Stimulated activated CD8-positive, alpha-beta memory T cell treated with anti-CD3 and anti-CD28 coated beads, Interleukin-12 subunit alpha, Interleukin-12 subunit beta, amount 100 ng/mL, for 24 hours (primary cell): ENCODE results near the gene OR7G3.

Experiments
- DNase-seq: peaks from one replicate; pipeline ENCODE4 v3.0.0-alpha.2; 2020; ENCODE audit errors: extremely low read depth

Gene OR7G3

DNA sequence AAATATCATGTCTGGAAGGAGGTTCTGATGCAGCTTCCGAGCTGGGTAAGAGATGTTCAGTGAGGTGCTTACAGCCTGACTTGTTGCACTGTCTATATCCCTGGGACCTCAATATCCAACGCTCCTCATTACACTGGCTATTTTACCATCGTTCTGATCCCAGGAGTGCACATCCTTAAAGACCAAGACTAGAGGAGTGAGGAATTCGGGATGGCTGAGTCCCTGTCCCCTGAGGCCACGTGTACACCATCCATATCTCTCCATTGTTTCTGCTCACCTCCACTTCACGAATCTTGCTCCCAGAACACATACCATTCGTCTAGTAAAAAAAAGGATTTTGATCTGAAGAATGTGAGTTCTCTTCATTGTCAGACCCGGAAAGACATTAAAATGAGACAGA, 19.4 kb downstream of the OR7G3 start, which contains the start of gene OR7G2:
Gene OR7G2 (minus strand): TSS at position 101 of the 400 bp plus-strand sequence. CDS start 4,232 bp downstream, outside the sequence.
- DNase-seq, result no peak

DNA sequence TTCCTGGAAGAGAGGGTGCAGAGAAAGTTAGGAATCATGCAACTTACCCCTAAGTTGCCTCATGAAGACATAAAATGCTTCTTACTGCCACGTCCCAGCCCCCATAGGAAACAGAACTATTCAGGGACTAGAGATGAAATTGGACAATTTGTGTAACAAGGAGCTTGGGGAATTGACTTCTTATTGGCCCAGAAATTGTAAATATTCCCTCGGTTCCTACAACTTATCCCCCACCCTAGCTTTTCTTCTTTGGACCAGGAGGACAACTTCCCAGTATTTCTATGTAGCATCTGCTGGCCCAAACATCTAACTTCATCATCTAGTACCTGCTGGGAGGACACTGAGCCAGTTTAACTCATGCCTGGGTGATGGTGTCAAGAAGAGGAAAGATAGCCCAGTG, 40.0 kb downstream of the OR7G3 start, which contains the start of gene OR1M1:
Gene OR1M1 (plus strand): TSS at position 301 of the 400 bp plus-strand sequence. CDS start 6,184 bp downstream, outside the sequence.
- no peak for DNase-seq

DNA sequence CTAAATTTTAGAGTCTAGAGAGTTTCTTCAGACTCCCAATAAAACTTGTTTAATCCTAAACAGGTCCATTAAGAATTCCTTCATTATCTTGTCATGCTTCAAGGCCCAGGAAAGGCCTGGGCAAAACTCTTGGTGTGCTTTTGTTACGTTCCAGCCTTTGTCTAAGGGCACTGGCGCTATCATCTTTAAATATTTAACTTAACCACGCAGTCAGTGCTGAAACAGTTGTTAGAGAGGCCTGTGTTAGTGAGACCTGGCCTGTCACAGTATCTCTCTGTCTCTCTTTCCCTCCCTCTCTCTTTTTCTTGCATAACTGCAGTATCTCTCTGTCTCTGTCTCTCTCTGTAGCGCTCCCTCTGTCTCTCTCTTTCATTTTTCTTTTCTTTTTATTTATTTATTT, 48.1 kb downstream of the OR7G3 start:
- DNase-seq, result no peak

GRCh38 chr19:9076901-9077300, 49.8 kb downstream of the OR7G3 start:
- DNase-seq, result no peak
